ENCODE measurements around the gene B3GALT6.

DNA sequence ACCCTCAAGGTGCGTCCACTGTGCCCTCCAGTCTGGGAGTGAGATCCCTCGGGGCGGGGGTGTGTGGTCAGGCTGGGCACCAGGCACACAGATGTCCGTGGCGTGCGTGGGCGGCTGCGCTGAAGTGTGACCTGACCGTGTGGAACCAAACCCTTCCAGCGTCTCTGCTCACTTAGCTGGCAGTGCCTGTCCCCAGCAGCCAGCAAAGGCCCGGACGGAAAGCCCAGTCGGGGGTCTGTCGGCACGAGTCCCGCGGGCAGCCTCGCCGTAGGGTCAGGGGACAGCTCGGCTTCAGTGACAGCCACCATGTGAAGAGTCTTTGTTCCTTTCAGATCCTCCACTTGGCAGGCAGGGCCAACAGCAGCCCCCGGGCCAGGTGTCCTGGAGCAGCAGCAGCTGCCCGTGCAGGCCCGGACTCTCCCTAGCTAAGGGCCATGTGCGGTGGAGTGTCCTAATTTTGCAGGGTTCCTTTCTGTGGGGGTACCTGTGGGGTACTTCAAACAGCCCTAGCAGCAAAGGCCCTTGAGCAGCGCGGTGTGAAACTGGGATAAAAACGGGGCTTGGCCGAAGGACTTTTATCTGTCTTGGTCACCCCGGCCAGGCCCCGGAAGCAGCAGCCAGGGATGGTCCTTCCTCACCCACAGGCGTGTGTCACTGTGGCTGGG lies 46.8 kb upstream of the B3GALT6 start:
- TF ChIP-seq POLR2A (IDR thresholded peaks at IDR 0.05; ENCODE audit: low read depth, low read length) = no peak
- TF ChIP-seq PAX5 (IDR thresholded peaks at IDR 0.05; ENCODE audit: insufficient read depth, low read length, severe bottlenecking) = no peak
- TF ChIP-seq POLR2AphosphoS5 (IDR thresholded peaks at IDR 0.05; ENCODE audit: low read depth, low read length) = no peak
- TF ChIP-seq TAF1 (IDR thresholded peaks at IDR 0.05; ENCODE audit: low read depth, low read length) = no peak
- TF ChIP-seq SPI1 (IDR thresholded peaks at IDR 0.05; ENCODE audit: low read depth, low read length) = no peak

Data from GM12891 (cell line).